GM15510 (cell line): ENCODE data around the gene C22orf39.

Experiments
- POLR2A ChIP-seq: IDR thresholded peaks from 3 replicates; pipeline ENCODE4 v1.6.1; 2011; ENCODE audit warnings: borderline replicate concordance; ENCODE audit not compliant: insufficient read length; ENCODE audit errors: extremely low read depth

The C22orf39 gene

GRCh38 chr22:19449422-19449767 lies 1.9 kb upstream of the C22orf39 start:
- TF ChIP-seq POLR2A, result no peak

GRCh38 chr22:19448739-19449421 lies 1.4 kb upstream of the C22orf39 start:
- TF ChIP-seq POLR2A, result no peak

DNA sequence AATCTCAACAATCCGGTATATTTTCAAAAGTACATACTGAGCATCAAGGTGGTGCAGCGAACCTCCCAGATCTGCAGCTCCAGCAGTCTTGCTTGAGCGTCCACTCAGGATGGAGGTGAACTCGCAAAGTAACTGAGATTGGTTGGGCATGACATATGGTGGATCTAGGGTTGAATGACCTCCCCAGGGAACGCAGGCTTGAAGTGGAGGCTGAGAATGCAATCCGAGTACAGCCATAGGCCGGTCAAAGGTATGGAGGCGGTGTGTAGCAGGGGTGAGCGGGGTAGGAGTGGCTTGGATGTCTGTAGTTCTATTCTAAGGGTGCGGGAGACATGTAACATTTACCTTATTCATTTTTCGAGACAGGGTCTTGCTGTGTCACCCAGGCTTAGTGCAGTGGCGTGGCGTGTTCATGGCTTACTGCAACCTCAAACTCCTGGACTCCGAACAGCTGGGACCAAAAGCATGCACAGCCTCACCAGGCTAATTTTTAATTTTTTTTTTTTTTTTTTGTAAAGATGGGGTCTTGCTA lies 631 bp upstream of the C22orf39 start:
- no peak for TF ChIP-seq POLR2A

DNA sequence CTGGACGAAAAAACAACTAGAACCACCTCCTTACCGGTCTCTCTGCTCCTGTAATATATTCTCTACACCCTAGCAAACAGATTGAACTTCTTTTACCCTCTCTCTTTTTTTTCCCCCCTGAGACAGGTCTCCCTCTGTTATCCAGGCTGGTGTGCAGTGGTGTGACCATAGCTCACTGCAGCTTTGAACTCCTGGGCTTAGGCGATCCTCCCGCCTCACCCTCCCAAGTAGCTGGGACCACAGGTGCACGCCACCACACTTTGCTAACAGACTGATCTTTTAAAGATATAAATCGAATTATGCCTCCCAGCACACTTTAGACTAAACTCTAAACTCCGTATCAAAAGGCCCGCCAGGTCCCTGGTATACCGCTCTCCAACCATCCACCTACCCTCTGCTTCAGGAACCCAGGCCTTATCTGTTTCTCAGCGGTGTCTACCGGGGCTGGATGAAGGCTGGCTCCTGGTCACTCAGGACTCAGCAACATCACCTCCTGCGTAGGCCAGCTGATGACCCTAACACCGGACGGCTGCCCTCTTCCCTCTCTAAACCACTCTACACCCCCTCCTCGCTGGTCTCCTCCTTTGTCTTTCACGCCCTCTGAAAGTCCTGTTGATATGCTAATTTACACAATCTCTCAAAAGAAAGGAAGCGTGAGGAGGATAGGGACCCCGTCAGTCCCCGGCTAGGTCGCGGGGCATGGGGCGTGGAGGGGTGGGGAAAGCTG lies 745 bp downstream of the C22orf39 start:
- no peak for TF ChIP-seq POLR2A

DNA sequence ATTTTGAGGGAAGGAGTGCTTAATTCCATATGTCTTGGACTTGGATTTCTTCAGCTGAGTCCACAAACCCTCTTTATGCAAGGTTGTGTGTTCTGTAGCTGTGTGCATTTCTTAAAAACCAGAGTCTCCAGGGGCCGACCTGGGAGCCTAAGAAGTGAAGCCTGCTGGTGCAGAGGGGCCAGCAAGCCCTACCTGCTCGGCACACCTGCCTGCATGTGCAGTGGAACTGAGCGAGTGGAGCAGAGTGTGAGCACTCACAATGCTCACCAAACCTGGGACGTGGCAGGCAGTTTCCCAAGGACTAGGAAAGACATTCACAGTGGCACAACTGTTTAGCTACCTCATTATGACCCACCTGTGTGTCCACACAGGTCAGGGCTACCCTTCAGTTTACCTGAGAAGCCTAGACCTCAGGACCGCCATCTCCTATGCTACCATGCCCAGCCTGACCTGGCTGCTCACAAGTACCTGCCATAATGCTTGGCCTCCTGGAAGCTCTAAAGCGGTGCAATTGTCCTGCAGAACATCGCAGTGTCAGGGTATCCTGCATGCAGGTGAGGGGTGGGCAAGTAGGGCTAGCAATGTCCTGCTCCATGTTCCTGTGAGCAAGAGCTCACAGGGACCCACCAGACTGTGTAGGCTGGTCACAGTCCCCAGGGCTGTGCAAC lies 3.8 kb downstream of the C22orf39 start:
- TF ChIP-seq POLR2A, result no peak

GRCh38 chr22:19442166-19442565 lies 5.3 kb downstream of the C22orf39 start:
- TF ChIP-seq POLR2A, result no peak

DNA sequence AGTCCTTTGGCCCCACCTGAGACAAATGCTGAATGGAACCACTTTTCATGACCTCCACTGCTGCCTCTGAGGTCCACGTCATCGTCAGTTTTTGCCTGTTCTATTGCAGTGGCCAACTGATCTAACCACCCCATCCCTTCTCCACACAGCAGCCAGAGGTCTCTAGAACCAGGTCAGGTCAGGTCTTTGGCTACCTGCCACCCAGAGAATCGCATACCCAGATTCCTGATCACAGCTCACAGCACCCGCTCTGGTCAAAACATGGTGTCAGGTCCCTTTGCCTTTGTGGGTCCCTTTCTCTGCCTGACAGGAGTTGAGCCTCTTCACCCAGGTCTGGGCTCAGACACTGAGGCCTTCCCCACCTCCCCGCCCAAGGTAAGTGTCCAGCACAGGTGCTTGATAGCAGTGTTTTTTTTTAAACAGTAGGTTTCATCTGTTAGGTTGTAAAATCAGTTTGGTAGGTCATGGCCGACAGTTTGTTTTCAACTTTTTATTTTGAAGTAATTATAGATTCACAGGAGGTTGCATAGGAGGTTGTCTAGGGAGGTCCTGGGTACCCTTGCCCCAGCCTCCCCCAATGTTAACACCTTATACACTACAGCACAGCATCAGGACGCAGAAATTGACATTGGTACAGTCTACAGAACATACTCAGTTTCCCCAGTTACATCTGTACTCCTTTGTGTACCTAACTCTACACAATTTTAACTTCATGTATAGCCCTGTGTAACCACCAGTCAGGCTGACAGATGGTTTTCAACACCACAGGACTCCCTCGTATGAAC lies 6.9 kb downstream of the C22orf39 start:
- TF ChIP-seq POLR2A, result no peak

GRCh38 chr22:19438298-19438697 lies 9.2 kb downstream of the C22orf39 start:
- TF ChIP-seq POLR2A, result no peak

DNA sequence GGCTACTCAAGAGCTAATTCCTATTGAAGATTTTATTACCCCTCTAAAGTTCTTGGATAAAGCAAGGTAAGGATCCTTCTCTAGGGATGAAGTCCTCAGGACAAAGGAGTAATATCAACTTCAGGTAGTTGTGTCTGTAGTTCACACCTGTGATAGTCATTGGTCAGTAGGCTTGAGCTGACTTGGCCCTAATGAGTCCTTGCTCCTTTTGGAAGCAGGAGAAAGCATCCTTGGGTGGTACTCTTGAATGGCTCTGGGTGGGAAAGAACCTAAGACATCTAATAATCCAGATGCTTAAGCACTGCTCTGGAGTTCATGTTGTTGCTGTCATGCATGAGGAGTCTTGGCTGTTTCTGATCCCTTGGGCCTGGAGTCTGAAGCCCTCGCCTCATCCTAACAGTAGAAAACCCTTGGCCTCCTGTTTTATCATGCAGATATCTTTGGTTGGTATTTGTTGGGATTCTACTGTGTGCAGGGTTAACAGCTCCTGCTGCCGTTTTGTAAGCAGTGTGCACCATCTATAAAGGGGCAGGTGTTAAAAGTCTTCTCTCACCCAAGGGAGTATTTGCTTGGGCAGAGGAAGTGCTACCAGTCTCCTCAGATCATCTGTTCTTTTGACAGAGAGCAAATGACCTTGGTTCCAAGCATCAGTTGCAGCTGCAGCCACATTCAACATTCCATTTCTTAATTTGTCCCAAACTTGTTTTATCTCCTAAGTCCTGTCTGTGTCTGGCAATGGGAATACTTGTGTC lies 12.5 kb downstream of the C22orf39 start:
- TF ChIP-seq POLR2A, result no peak

GRCh38 chr22:19434401-19434800 lies 13.1 kb downstream of the C22orf39 start:
- no peak for TF ChIP-seq POLR2A

DNA sequence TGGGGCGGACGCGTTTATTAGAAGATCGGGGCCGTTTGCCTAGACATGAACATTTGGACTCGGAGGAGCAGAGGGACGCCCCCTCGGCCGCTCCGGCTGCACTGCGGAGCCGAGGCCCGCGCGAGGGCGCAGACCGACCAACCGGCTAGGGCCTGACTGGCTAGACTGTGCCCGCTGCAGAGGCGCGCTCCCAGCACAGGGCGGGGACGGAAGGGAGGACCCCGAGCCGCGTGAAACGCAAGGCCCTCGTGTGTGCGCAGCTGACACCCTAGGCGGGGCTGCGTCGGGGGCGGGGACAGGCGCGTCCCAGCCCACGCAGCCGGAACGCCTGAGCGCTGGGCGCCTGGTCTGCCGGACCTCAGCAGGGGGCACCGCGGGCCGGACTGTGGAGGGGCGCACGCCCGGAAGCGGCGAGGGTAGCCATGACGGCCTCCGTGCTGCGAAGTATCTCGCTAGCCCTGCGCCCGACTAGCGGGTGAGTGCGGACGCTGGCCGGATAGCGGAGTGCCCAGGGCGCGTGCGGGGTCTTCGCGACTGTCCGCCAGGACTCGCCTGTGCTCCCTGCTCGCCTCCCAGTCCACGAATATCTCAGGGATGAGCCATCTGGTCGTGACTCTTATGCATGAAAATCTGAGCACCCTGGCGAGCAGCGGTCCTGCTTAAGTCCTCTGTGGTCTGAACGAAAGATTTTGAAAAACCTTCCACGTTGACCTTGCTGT lies 15.2 kb downstream of the C22orf39 start, which contains the start of gene MRPL40:
Gene MRPL40 (plus strand): TSS at position 413 of the 719 bp plus-strand sequence. CDS start 10 bp downstream, at position 423.
- peak; percentile 98 for TF ChIP-seq POLR2A

DNA sequence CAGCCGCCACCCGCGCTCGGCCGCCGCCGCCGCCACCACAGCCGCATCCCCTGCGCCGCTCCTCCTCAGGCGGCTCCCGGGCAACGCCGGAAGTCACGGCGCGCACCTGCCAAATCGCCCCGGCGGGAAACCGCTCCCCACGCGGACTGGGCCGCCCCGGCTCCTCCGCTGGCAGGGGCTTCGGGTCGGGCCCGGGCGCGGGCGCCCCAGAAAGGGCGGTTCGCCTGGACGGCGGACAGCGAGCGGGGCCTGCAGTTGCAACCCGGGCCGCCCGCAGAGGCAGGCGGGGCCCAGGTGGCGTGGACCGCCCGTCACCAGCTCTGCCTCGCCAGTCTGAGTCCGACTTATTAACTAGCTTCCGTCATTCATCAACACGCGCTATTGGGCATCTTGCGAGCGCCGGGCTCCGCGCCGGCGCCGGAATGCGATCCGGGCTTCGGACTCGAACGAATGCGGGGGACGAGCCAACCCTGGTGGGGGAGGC lies 15.8 kb downstream of the C22orf39 start, which contains the start of gene HIRA:
Gene HIRA (minus strand): TSS at position 85 of the 484 bp plus-strand sequence. CDS start 257 bp downstream, outside the sequence.
- peak; percentile 57 for TF ChIP-seq POLR2A
